HG02943 (cell line): ENCODE data around the gene CRYBA1.
"Not testable (repeated sequence)": the region's sequence is repeated elsewhere in the genome, so short reads cannot be mapped to it uniquely, and the experiment has no call there.

Source experiments
- ATAC-seq: cut with Tn5 transposase; IDR thresholded peaks from one replicate; pipeline ENCODE4 v1.9.1; 2021; ENCODE audit warnings: mild to moderate bottlenecking, low read depth, moderate library complexity; ENCODE audit not compliant: unreplicated experiment

The CRYBA1 gene

GRCh38 chr17:29237476-29238132 lies 9.1 kb upstream of the CRYBA1 start:
- ATAC-seq = no peak

DNA sequence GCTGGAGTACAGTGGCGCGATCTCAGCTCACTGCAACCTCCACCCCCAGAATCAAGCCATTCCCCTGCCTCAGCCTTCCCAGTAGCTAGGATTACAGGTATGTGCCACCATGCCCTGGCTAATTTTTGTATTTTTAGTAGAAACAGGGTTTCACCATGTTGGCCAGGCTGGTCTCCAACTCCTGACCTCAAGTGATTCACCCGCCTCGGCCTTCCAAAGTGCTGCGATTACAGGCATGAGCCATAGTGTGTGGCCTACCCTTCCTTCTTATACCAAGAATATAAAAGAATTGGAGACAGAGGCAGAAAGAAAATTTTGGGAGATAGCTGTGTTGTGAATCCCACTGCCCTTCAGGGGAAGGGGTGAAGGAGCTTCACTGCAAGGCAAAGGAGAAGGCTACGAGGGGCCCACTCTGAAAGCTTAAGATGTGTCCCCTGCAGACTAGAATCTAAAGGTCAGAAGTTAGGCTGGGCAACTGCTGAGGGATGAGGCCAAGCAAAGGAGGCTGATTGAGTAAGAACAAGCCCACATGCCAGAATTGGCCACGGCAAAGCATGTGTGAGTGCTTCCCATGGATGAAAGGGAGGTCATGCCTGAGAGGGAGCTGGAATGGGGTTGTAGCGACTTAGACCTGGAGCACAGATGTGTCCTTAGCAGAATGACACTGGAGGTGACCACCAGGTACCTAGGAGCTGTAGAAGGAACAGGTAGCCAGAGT lies 8.4 kb upstream of the CRYBA1 start:
- ATAC-seq = no peak

DNA sequence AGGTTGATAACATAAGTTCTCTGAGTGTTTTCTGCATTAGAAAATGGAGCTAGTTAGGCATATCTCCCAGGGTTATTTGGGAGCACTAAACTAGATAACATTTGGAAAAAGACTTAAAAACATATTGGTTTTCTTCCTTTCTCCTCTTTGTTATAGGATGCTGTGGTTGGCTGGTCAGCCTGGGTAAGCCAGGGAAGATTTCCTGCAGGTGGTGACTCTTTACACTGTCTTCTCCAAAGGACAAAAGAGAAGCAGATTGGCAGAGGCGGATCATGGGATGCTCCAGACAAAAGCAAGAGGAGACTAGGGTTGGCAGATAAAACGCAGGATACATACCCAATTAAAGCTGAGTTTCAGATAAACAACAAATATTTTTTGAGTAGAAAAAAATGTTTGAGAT lies 6.2 kb upstream of the CRYBA1 start:
- ATAC-seq = no peak

GRCh38 chr17:29240968-29241963 lies 5.4 kb upstream of the CRYBA1 start:
- no peak for ATAC-seq

DNA sequence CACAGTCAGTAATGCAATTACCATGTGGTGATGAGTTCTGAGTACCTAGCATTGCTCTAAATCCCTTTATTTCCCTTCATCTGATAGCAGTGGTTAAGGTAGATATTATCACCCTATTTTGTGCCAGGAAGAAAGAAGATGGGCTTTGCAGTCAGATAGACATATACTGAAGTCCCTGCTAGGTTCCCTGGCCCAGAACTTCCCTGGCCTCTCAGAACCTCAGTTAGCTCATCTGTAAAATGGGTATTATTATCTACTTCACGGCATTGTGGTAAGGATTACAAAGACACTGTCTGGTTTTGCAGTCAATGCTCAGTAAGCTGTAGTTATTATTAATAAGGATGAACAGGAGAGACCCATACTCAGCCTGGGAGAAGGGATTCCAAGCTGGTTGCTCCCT lies 4.6 kb upstream of the CRYBA1 start:
- no peak for ATAC-seq

DNA sequence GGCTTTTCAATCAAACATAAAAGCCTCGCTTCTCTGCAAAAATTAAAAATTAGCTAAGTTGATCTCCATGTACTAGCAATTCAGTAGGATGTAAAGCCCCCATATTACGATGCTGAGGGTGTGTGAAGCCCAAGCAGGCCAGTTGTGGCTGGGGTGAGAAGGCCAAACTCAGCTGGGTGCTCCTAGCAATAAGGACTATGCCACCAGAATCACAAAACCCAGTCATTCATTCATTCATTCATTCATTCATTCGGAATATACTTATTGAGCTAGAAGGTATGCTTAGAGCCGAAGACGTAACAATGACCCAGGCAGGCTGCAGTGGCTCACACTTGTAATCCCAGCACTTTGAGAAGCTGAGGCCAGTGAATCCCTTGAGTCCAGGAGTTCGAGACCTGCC lies 3.9 kb upstream of the CRYBA1 start:
- no peak for ATAC-seq

GRCh38 chr17:29243792-29244191 lies 2.9 kb upstream of the CRYBA1 start:
- ATAC-seq = no peak

DNA sequence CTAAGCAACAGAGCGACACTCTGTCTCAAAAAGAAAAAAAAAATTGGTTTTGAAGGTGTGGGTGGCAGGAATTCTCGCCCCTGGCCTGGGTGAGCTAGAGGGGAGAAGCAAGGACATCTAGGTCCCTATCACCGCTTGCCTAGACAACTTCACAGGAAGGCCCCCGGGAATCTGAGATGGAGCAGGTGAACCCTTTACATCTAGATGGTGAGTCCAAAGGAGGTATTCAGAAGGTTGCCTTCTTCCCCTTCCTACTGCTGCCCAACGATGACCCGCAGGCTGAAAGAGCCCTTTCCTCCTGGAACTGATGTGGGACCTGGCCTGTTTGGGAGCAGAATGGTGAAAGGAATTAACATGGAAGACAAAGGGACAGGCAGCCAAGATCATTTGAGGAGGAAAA lies 1.3 kb upstream of the CRYBA1 start:
- no peak for ATAC-seq

GRCh38 chr17:29247219-29247618 lies 560 bp downstream of the CRYBA1 start:
- no peak for ATAC-seq

- ATAC-seq = no peak
These were observed 2.2 kb downstream of the CRYBA1 start for GRCh38 chr17:29248845-29249244.

DNA sequence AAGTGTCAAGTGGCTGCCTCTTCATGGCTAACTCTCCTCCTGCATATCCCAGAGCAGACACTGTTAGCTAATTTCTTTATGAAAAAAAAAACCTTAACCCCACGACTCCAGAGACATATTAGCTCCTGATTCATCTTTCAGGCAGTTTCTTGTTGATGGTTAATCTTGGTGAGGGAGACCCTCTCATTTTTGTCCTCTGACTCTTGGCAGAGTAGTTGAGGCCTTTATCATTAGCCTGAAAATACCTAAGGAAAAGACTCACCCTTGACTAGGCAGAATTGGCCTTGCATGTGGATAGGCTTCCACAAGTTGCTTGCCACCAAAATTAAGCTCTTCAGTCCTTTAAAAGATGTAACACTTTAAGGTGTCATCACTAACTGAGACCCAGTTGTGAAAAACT lies 4.0 kb downstream of the CRYBA1 start:
- ATAC-seq = no peak

DNA sequence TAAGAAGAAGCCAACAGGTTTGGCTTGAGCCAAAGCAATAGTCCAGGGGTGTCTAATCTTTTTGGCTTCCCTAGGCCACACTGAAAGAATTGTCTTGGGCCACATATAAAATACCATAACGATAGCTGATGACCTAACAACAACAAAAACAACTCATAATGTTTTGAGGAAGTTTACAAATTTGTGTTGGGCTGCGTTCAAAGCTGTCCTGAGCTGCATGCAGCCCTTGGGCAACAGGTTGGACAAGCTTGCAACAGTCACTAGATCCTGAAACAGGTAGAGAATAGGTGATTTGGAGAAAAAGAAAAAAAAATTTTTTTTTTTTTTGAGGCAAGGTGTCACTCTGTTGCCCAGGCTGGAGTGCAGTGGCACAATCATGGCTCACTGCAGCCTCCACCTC lies 4.5 kb downstream of the CRYBA1 start:
- no peak for ATAC-seq

GRCh38 chr17:29252101-29252791 lies 5.6 kb downstream of the CRYBA1 start:
- no peak for ATAC-seq

DNA sequence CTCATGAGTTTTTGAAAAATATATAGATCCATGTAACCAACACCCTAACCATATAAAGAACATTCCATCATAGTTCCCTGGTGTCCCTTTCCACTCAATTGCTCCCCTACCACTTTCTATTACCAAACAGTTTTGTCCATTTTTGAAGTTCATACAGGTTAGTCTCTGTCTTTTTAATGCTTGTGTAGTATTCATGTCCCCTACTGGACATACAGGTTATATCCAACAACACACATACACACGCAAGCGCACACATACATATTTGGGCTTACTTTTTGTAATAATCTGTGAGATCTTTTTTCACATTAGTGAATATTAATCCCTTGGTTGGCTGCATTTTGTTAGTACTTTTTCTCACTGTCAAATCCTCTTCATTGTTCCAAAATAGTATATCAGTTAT lies 6.4 kb downstream of the CRYBA1 start:
- ATAC-seq = no peak

DNA sequence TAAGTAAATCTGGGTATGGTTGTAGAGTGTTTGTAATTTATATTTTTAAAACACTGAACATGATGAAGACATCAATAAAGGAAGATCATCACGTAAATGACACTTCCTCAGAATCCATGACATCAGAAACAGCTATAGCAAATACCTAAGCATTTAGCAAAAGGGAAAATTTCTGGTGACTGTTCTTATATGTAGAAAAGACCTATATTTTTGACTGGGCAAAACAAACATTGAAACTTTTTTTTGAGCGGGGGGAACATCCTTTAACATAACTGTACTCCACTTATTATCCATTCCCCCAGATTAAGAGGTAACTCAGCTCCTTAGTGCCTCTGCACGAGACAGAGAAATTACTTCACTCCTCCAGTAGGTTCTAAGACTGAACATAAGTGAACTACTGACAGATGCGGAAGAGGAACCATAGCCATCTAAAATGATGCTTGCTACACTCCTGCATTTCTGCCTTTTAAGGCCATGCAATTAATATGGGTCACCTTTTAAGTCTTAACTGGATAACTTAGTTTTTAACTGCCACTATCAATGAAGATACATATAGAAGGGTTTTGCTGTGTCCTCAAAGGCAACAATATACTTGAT lies 9.4 kb downstream of the CRYBA1 start:
- no peak for ATAC-seq

DNA sequence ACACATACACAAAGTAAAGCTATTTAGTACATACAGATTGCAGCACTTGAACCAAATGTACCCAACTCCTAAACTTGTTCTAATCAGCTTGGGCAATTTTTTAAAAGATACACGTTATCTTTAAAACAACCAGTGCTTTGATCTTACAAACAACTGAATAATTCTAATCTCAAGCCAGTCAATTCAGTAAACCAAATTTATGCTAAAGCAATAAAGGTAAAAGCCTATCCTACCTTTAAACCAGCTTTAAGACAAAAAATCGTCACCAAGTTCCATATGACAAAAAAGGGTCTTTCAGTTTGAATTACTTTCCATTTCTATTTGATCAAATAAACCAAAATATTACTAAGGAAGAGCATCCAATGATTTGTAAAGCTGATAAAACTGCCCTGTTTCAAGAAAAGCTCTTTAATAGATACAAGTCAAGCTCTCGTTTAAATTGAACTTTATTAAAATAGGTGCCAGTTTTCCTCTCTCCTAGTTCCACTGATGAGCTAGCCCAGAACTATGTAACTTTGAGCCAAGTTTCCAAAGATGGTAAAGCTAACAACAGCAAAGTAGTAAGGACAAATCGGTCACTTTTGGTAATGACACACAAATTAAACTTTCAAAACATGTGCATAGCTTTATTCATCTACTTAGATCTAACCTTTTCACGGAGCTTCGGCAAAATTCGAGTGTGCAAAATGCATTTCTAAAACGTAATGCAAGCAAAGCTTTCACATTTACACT lies 10.2 kb downstream of the CRYBA1 start:
- no peak for ATAC-seq

DNA sequence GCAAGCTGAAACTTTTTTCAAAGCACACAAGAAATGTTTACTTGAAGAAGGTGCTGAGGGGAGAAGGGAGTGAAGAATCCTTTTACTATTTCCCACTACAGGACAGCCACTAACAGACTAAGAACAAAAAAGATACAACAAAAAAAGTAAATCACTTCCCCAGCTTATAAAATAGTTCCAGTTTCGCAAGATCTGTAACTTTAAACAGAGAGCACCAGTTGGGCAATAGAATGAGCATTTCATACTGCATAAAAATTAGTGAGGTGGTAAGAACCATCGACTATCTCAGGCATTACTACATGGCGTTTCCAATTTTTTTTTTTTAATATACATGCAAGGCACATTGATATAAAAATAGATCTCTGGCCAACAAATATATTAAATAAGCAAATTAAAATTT lies 11.1 kb downstream of the CRYBA1 start:
- ATAC-seq = no peak

- ATAC-seq = no peak
These were observed 17.3 kb downstream of the CRYBA1 start for GRCh38 chr17:29263916-29264315.

- not testable (repeated sequence) for ATAC-seq
These were observed 25.3 kb downstream of the CRYBA1 start for GRCh38 chr17:29271980-29272379.

GRCh38 chr17:29273924-29274323 lies 27.3 kb downstream of the CRYBA1 start:
- no peak for ATAC-seq
